HK-2 (cell line): Measurements from ENCODE around the gene LDLRAD3.

ENCODE experiments used
- DNase-seq: peaks from one replicate; pipeline ENCODE4 v3.0.0-alpha.2; 2018; ENCODE audit not compliant: unreplicated experiment

The LDLRAD3 gene

GRCh38 chr11:36213393-36213840 is 269.6 kb downstream of the LDLRAD3 start:
- DNase-seq: no peak

GRCh38 chr11:36214480-36214879 is 270.6 kb downstream of the LDLRAD3 start:
- no peak for DNase-seq

DNA sequence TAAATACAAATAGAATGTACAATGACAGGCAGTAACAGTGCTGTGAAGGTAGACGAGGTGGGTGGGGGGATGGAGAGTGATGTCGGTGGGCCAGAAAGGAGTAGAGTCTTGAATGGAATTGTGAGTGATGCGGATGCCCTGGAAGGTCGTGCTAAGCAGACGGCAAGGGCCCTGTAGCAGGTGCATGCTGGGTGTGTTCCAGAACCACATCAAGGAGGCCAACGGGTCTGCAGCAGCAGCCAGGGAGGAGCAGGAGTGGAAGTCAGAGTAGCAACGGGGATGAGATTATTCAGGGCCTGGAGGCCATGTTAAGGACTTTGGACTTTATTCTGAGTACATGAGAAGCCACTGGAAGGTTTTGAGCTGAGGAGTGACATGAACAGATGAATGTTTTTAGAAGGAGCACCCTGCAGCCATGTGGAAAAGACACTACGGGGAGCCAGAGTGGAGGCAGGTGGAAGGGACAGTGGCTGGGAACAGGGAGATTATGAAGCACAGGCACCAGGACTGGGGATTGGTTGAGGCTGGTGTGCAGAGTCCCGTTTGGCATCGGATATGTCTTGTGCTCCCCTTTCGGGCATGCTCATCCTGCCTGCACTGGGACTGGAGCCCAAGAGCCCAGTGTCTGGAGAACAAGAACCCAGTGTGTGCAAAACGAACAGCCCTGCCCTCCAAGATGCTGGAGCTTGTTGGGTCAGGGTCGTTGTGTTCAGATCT is 271.3 kb downstream of the LDLRAD3 start:
- no peak for DNase-seq

GRCh38 chr11:36215693-36216060 is 271.8 kb downstream of the LDLRAD3 start:
- no peak for DNase-seq

GRCh38 chr11:36216061-36216615 is 272.3 kb downstream of the LDLRAD3 start:
- DNase-seq: no peak

GRCh38 chr11:36218283-36218921 is 274.5 kb downstream of the LDLRAD3 start:
- no peak for DNase-seq

DNA sequence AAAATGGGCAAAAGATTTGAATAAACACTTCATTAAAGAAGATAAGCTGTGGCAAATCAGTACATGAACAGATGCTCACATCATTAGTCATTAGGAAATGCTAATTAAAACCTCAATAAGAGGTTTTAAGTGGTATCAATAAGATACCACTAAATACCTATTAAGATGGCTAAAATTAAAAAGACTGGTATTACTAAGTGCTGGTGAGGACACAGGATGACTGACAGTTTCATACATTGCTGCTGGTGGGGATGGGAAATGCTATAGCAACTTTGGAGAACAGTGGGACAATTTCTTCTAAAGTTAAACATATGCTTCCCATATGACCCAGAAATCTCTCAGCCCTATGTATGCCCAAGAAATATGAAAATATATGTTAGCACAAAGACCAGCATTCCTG is 276.1 kb downstream of the LDLRAD3 start:
- no peak for DNase-seq

GRCh38 chr11:36222831-36223635 is 279.2 kb downstream of the LDLRAD3 start:
- DNase-seq: no peak

GRCh38 chr11:36224209-36224882 is 280.5 kb downstream of the LDLRAD3 start:
- DNase-seq: no peak

DNA sequence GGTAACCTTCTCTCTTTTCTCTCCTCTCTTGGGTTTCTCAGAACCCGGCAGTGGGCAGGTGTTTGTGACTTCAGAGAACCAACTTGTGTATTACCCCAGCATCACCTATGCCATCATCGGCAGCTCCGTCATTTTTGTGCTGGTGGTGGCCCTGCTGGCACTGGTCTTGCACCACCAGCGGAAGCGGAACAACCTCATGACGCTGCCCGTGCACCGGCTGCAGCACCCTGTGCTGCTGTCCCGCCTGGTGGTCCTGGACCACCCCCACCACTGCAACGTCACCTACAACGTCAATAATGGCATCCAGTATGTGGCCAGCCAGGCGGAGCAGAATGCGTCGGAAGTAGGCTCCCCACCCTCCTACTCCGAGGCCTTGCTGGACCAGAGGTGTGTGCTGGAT is 283.2 kb downstream of the LDLRAD3 start:
- DNase-seq: no peak

GRCh38 chr11:36228689-36229088 is 284.8 kb downstream of the LDLRAD3 start:
- DNase-seq: no peak

DNA sequence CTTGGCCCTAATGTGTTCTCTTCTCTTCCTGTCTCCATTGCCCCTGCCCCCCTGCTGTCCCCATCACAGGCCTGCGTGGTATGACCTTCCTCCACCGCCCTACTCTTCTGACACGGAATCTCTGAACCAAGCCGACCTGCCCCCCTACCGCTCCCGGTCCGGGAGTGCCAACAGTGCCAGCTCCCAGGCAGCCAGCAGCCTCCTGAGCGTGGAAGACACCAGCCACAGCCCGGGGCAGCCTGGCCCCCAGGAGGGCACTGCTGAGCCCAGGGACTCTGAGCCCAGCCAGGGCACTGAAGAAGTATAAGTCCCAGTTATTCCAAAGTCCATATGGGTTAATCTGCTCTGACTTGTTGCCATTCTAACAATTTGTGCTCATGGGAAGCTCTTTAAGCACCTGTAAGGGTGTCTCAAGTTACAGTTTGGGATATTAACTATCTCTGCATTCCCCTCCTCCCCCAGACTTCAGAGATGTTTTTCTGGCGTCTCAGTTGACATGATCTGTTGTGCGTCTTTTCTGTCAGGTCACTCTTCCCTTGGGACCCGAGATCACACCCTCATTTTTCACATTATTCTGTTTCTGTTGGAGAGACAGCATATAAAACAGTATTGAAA is 285.3 kb downstream of the LDLRAD3 start:
- DNase-seq: no peak

DNA sequence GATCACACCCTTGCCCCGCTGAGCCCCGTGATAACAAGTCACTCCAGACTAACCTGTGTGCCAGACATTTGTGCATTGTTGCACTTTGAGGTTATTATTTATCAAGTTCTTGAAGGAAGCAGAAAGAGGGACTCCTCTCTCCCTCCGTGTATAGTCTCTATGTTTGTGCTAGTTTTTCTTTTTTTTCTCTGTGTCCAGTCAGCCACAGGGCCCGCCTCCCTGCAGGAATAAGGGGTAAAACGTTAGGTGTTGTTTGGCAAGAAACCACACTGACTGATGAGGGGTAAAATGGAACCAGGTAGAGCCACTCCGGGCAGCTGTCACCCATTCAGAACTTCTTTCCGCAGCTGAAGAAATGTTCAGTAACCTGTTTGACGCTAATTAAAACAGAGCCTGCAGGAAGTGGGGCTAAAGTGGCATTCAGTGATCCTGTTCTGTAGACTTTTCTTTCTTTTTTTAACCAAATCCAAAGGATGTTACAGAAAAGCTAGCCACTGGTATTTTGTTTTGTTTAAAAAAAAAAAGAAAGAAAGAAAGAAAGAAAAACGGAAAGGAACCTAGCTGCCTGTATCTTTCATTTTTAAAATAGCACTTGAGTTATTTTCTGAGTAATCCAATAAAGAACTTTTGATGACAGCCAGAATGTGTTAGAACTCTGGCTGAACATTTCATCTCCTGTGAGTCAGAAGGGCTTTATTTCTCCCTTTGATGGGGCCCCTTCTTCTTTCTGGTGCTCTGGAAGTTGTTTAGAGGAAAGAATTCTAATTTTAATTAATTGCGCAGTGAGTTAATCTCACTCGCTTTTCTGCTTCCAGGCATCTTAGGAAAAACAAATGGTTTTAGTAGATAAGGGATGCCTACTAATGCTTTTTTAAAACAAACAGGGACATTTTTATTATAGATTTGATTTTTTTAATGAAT is 287.2 kb downstream of the LDLRAD3 start:
- no peak for DNase-seq

GRCh38 chr11:36233204-36233603 is 289.3 kb downstream of the LDLRAD3 start:
- no peak for DNase-seq

DNA sequence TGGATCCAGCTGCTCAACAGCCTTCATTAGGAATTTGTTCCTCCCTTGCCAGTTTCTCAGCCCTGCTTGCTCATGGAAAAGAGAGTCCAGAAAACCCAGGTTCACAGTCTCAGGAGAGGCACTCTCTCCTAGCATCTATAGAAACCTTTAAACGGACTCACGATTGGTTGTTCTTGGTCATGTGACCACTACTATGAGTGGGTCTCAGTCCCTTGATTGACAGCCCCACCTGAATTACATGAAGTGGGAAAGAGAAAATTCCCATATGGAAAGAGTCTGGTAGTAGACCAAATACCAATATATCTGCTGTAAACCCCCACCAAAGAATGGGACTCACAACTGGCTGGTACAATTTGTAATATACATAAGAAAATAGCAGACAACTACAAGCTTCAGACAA is 291.0 kb downstream of the LDLRAD3 start:
- no peak for DNase-seq

DNA sequence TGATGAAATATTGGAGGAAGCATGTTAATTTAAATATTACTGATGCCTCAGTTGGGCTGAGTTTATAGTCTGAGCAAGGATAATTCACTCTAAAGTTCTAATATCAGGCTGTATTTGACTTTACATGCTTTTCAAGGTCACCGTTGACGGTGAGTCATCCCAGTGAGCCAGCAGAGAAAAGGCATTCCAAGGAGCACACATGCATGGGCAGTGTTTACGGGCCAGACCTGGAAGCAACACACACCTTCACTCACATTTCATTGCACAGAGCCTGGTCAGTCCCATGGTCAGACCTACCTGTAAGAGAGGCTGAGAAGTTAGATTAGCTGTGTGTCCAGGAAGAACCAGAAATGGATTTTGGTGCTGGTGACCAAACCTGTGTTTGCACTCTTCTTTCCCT is 291.9 kb downstream of the LDLRAD3 start:
- no peak for DNase-seq

GRCh38 chr11:36237391-36237790 is 293.5 kb downstream of the LDLRAD3 start:
- no peak for DNase-seq

DNA sequence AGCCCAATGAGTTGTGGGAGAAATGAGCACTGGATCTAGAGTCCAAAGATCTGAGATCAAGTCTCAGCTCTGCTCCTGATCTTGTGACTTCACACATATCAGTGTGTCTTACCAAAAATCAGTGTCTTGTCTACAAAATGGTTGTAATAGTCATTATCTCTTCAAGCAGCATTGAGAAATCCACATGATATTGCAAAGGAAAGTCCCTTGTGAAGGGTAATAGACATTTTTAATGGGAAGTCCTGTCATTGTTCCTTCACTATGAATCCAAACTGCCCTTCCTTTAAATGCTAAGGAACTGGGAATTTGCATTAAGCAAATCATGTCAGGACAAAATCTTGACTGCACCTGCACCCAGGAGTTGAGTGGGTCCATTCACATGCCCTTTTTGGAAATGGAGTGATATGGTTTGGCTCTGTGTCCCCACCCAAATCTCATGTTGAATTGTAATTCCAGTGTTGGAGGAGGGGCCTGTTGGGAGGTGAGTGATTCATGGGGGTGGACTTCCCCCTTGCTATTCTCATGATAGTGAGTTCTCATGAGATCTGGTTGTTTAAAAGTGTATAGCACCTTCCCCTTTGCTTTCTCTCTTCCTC is 294.3 kb downstream of the LDLRAD3 start:
- no peak for DNase-seq

GRCh38 chr11:36238881-36239280 is 295.0 kb downstream of the LDLRAD3 start:
- no peak for DNase-seq

GRCh38 chr11:36239636-36240035 is 295.8 kb downstream of the LDLRAD3 start:
- DNase-seq: no peak
